Activated T-helper 1 cell treated with anti-CD3 and anti-CD28 coated beads, Interleukin-2, amount 50 U/mL, for 16 hours (primary cell): ENCODE measurements around the gene SPRR2B.
"Not testable (repeated sequence)": the region's sequence is repeated elsewhere in the genome, so short reads cannot be mapped to it uniquely, and the experiment has no call there.

Source experiments
- DNase-seq, 2 donors: peaks; one replicate each; pipeline ENCODE4 v3.0.0-alpha.2; 2020; ENCODE audit warnings: low read depth in 1 of 2, low spot score in 1 of 2

The SPRR2B gene

GRCh38 chr1:153035211-153035610, 36.2 kb downstream of the SPRR2B start:
- DNase-seq = no peak

DNA sequence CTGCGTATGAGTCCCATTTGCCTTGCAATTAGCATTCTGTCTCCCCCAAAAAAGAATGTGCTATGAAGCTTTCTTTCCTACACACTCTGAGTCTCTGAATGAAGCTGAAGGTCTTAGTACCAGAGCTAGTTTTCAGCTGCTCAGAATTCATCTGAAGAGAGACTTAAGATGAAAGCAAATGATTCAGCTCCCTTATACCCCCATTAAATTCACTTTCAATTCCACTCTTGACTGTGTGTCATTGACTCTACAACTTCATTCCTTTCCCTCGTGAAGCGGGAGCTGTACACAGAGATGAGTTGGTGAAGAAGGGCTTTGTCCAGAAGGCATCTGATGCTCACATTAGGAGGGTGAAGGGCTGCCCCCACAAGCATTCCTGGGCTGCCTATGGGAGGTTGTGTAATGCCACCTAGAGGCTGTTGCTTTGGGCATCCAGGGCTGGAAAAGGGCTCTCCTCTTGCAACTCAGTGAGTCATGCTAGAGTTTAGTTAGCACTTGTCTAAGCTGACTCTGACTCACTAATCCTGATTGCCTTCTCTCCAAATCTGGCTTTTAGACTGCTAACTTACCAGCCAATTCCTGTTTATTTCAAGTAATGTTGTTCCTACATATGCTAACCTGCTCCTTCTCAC, 38.6 kb downstream of the SPRR2B start:
- DNase-seq = no peak

GRCh38 chr1:153032073-153032472, 39.3 kb downstream of the SPRR2B start:
- DNase-seq = no peak

DNA sequence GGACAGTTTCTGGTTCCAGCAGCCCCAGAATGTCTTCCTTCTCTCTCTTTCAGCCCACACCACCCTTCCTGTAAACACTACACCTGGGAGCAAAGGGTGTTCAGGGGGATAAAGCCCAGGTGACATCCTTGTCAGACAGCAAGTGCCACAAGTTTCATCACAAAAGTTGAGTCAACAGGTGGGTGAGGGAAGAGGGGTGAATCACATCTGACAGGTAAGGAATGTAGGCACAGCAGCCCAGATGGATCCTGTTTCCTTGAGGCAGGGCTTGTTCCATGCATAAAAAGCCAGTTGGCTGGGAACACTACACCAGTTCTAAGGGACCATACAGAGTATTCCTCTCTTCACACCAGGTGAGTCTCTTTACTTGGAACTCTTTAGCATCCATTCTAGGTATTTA, 40.5 kb downstream of the SPRR2B start, which contains the start of gene SPRR1B:
Gene SPRR1B, plus strand, starts transcription at position 309 of the 400 bp plus-strand sequence. CDS start 1,143 bp downstream, outside the sequence.
- no peak for DNase-seq

GRCh38 chr1:153028766-153029165, 42.6 kb downstream of the SPRR2B start:
- DNase-seq = no peak

GRCh38 chr1:153025797-153026196, 45.6 kb downstream of the SPRR2B start:
- no peak for DNase-seq

DNA sequence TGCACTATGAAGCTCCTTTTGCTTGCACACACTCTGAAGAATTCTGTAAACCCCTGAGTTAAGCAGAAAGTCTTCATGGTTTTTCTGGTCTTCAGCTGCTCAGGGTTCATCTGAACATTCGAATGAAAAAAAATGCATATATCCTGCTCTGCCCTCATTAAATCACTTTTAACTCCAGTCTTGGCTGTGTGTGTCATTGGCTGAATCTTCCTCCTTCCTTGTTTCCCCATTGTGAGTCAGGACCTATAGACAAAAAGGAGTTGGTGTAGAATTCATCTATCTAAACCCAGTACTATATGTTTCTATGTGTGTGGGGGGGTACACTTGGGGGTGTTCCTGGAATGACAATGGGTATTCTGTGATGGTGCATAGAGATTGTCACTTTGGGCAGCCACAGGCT, 47.0 kb downstream of the SPRR2B start:
- no peak for DNase-seq

DNA sequence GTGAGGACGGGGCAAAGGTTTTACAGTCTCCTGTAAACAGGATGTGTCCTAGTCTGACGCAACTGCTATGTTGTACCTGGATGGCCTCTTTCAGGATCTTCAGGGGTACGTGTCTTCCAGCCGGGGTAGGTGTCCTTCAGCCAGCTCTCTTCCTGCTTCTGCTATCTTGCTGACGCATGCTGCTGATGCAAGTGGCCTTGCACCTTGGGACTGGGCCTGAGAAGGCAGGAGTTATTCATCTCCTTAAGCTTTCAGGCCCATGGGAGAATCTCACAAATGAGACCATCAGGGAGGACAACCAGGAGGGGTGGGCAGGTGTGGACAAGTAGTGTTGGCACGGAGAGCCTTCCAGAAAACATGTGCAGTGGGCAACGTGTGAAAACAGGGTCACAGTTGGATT, 48.3 kb downstream of the SPRR2B start:
- no peak for DNase-seq

DNA sequence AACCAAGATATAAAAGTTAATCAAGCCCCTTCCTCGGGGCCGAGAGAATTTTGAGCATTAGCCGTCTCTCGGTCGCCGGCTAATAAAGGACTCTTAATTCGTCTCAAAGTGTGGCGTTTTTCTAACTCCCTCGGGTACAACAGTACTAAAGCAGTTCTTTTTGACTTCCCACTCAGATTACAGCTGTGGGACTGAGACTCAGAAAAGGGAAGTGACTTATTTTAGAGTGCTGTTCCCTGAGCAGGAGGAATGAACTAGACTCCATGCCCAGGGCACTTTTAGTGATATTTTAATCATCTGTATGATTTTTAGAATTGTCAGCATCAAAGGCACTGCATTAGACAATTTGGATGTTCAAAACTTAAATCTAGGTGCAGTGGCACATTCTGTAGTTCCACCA, 49.1 kb downstream of the SPRR2B start:
- DNase-seq = not testable (repeated sequence)

DNA sequence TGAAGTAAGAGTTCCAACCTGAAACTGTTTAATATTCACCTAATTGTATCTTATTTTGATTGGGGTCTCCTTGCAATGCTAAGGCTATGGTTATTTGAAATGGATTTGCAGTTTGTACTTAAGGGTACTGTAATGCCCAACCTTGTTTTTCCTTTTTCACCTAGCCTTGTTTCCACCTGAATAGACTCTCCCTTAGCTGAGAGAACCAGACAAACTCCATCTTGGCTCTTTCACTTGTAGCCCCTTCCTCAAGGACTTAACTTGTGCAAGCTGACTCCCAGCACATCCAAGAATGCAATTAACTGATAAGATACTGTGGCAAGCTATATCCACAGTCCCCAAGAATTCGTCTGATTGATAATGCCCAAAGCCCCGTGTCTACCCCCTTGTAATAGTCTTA, 49.6 kb downstream of the SPRR2B start:
- DNase-seq = not testable (repeated sequence)
